AG09319 (cell line): Measurements from ENCODE around the gene ICE1.

Experiments used
- DNase-seq: peaks from one replicate; pipeline ENCODE4 v3.0.0-alpha.2; 2010; ENCODE audit warnings: low read depth; ENCODE audit errors: extremely low read depth
- CTCF ChIP-seq: IDR thresholded peaks from 2 replicates; pipeline ENCODE4 v1.5.1; 2011; ENCODE audit warnings: low read depth, mild to moderate bottlenecking, inconsistent platforms, low read length, moderate library complexity

Gene ICE1

GRCh38 chr5:5432020-5432707, 9.7 kb downstream of the ICE1 start:
- no peak for DNase-seq
- TF ChIP-seq CTCF = no peak

- no peak for TF ChIP-seq CTCF
These were observed 13.8 kb downstream of the ICE1 start for GRCh38 chr5:5436203-5436760.

GRCh38 chr5:5437227-5438172, 15.0 kb downstream of the ICE1 start:
- no peak for DNase-seq
- no peak for TF ChIP-seq CTCF

More at GRCh38 chr5:5436203-5436760, 13.8 kb downstream of the ICE1 start:
- no peak for DNase-seq

GRCh38 chr5:5451863-5452262, 29.4 kb downstream of the ICE1 start:
- no peak for DNase-seq
- TF ChIP-seq CTCF = no peak

- no peak for TF ChIP-seq CTCF
- no peak for DNase-seq
These were observed 30.7 kb downstream of the ICE1 start for GRCh38 chr5:5453131-5453530.

GRCh38 chr5:5454391-5454790, 31.9 kb downstream of the ICE1 start:
- DNase-seq = no peak
- no peak for TF ChIP-seq CTCF

GRCh38 chr5:5456858-5457257, 34.4 kb downstream of the ICE1 start:
- no peak for TF ChIP-seq CTCF
- no peak for DNase-seq
